ENCODE measurements around the gene TMEM8B. TPM values are rescaled to one million over a fixed set of nuclear protein-coding genes. Genes with fewer than 3 reads are reported as not detected.
A peak's percentile ranks its signal among the peaks of the same experiment; 100 is the strongest.

Gene TMEM8B
- total and polyA plus RNA-seq, 9 of the 15 experiments (the other 6 are each of a cell fraction or from before 2014, with no cell fraction given) = 0.01 to 2.2 (median 1.1) TPM

DNA sequence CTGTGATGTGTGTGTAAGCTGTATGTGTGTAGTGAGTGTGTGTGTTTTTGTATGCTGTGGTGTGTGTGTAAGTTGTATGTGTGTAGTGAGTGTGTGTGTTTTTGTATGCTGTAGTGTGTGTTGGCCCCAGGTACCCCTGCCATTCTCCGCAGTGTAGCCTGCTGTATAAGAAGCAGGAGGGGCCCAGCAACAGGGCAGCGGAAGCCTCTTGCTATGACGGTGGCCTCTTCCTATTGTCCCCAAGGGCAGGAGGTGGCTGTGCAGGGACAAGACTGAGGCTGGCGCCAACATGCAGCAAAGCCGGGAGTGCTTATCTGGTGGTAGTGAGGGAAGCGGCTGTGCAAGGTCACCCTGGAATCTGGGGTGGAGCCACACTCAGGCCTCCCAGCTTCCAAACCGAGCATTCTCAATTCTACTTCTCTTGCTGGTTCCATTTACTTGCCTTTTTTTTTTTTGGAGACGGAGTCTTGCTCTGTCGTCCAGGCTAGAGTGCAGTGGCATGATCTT, 85.3 kb downstream of the TMEM8B start (continued):
- no peak for TF ChIP-seq AFF1 (IDR thresholded peaks at IDR 0.05; ENCODE audit: low read depth in 1 of 2, partially characterized antibody in 2 of 2)
- TF ChIP-seq ZFP36 (IDR thresholded peaks at IDR 0.05; ENCODE audit: low read depth, low read length, partially characterized antibody) = peak; percentile 28
- TF ChIP-seq CEBPB (tag; IDR thresholded peaks at IDR 0.05) = no peak
- TF ChIP-seq ZKSCAN1 (IDR thresholded peaks at IDR 0.05; ENCODE audit: low read depth, low read length) = 0 out of 2 replicates have a peak, but pooled peaks have one; percentile 37
- TF ChIP-seq PML (IDR thresholded peaks at IDR 0.05; ENCODE audit: low read length) = no peak
- TF ChIP-seq CXXC5 (CRISPR knock-in tag; IDR thresholded peaks at IDR 0.05) = peak; percentile 70
- no peak for TF ChIP-seq NR2C1 (IDR thresholded peaks at IDR 0.05)
- TF ChIP-seq NR2C1 (tag; IDR thresholded peaks at IDR 0.05) = peak; percentile 67
- peak; percentile 9; the same call in 1 of the 2 replicates for TF ChIP-seq KLF6 (CRISPR knock-in tag; IDR thresholded peaks at IDR 0.05; ENCODE audit: borderline replicate concordance)
- no peak; a peak in 1 of 4 replicates for TF ChIP-seq HDAC1 (IDR thresholded peaks at IDR 0.05)
- TF ChIP-seq TCF3 (CRISPR knock-in tag; IDR thresholded peaks at IDR 0.05) = peak; percentile 57; the same call in 1 of the 2 replicates
- peak; percentile 8; the same call in 1 of the 2 replicates for TF ChIP-seq BHLHE40 (IDR thresholded peaks at IDR 0.05; ENCODE audit: low read length)
- TF ChIP-seq SMAD3 (CRISPR knock-in tag; conservative IDR thresholded peaks at IDR 0.05) = 0 out of 2 replicates have a peak, but pooled peaks have one; percentile 39
- TF ChIP-seq POLR2G (IDR thresholded peaks at IDR 0.05; ENCODE audit: low read depth, low read length) = peak; percentile 56
- TF ChIP-seq MAX (CRISPR knock-in tag; IDR thresholded peaks at IDR 0.05) = peak; percentile 54; the same call in 1 of the 2 replicates
- peak; percentile 48; the same call in 1 of the 2 replicates for TF ChIP-seq ZNF644 (tag; IDR thresholded peaks at IDR 0.05; ENCODE audit: low read depth)
- TF ChIP-seq, protein P1, sequence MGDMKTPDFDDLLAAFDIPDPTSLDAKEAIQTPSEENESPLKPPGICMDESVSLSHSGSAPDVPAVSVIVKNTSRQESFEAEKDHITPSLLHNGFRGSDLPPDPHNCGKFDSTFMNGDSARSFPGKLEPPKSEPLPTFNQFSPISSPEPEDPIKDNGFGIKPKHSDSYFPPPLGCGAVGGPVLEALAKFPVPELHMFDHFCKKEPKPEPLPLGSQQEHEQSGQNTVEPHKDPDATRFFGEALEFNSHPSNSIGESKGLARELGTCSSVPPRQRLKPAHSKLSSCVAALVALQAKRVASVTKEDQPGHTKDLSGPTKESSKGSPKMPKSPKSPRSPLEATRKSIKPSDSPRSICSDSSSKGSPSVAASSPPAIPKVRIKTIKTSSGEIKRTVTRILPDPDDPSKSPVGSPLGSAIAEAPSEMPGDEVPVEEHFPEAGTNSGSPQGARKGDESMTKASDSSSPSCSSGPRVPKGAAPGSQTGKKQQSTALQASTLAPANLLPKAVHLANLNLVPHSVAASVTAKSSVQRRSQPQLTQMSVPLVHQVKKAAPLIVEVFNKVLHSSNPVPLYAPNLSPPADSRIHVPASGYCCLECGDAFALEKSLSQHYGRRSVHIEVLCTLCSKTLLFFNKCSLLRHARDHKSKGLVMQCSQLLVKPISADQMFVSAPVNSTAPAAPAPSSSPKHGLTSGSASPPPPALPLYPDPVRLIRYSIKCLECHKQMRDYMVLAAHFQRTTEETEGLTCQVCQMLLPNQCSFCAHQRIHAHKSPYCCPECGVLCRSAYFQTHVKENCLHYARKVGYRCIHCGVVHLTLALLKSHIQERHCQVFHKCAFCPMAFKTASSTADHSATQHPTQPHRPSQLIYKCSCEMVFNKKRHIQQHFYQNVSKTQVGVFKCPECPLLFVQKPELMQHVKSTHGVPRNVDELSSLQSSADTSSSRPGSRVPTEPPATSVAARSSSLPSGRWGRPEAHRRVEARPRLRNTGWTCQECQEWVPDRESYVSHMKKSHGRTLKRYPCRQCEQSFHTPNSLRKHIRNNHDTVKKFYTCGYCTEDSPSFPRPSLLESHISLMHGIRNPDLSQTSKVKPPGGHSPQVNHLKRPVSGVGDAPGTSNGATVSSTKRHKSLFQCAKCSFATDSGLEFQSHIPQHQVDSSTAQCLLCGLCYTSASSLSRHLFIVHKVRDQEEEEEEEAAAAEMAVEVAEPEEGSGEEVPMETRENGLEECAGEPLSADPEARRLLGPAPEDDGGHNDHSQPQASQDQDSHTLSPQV (IDR thresholded peaks at IDR 0.05) = peak; percentile 92
- peak; percentile 38; the same call in 1 of the 2 replicates for TF ChIP-seq ZNF583 (CRISPR knock-in tag; IDR thresholded peaks at IDR 0.05)
- TF ChIP-seq NRF1 (conservative IDR thresholded peaks at IDR 0.05 in 1 of 2, IDR thresholded peaks at IDR 0.05 in 1 of 2) = peak; percentile 70 to 76
- TF ChIP-seq ZNF347 (CRISPR knock-in tag; IDR thresholded peaks at IDR 0.05; ENCODE audit: low read depth) = no peak
- no peak for TF ChIP-seq SRF (CRISPR knock-in tag; IDR thresholded peaks at IDR 0.05)
